ENCODE results near the gene PSMA5.
"Not testable (repeated sequence)": the region's sequence is repeated elsewhere in the genome, so short reads cannot be mapped to it uniquely, and the experiment has no call there.

- TF ChIP-seq CTCF, POLR2A, POLR2AphosphoS5 (IDR thresholded peaks at IDR 0.05): not testable (repeated sequence)
Observed at GRCh38 chr1:109473284-109474057, 47.2 kb upstream of the PSMA5 start.

Data from breast epithelium (tissue), 3 donors.